Measurements from ENCODE around the gene ZNF423. TPM values are rescaled to one million over a fixed set of nuclear protein-coding genes. Genes with fewer than 3 reads are reported as not detected.

ZNF423 gene
- total and polyA plus RNA-seq, 2 experiments from 2014 or later = 14.9 to 41.8 TPM

DNA sequence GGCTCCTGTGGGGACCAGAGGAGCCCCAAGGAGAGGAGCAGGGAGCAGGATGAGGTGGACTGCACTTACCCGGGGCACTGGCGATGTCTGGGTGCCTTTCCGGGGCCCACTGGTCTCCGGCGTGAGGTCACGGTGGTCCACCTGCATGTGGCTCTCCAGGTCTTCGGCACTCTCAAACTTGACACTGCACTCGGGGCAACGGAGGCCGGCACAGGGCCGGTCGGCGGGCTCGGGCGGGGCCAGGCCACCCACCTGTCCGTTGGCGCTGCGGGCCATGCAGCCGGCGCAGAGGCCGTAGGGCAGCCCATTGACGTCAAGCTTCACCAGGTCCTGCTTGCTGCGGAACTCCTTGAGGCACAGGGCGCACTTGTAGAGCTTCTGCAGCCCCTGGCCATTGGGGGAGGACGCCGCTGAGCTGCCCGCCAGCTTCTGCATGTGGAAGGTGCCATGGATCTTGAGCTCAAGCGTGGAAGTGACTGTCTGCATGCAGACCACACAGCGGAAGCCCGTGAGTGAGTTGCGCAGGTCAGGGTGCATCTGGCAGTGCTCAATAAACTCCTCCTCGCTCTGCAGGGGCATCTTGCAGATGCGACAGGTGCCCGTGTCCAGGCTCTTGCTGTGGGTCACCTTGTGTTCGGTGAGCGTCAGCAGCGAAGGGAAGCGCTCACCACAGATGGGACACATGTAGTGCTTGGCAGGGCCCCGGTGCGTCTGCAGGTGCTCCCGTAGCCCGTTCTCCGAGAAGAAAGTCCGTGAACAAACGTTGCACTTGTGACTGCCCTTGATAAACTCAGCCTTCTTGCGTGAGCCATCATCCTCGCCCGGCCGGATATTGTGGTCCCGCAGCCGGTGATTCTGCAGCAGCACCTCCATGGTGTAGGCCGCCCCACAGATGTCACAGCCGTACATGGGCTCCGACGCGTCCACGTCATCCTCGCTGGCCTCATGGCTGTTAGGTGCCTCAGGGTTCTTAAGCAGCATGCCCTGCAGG, 220.0 kb downstream of the ZNF423 start (continued):
- TF ChIP-seq, protein P1, sequence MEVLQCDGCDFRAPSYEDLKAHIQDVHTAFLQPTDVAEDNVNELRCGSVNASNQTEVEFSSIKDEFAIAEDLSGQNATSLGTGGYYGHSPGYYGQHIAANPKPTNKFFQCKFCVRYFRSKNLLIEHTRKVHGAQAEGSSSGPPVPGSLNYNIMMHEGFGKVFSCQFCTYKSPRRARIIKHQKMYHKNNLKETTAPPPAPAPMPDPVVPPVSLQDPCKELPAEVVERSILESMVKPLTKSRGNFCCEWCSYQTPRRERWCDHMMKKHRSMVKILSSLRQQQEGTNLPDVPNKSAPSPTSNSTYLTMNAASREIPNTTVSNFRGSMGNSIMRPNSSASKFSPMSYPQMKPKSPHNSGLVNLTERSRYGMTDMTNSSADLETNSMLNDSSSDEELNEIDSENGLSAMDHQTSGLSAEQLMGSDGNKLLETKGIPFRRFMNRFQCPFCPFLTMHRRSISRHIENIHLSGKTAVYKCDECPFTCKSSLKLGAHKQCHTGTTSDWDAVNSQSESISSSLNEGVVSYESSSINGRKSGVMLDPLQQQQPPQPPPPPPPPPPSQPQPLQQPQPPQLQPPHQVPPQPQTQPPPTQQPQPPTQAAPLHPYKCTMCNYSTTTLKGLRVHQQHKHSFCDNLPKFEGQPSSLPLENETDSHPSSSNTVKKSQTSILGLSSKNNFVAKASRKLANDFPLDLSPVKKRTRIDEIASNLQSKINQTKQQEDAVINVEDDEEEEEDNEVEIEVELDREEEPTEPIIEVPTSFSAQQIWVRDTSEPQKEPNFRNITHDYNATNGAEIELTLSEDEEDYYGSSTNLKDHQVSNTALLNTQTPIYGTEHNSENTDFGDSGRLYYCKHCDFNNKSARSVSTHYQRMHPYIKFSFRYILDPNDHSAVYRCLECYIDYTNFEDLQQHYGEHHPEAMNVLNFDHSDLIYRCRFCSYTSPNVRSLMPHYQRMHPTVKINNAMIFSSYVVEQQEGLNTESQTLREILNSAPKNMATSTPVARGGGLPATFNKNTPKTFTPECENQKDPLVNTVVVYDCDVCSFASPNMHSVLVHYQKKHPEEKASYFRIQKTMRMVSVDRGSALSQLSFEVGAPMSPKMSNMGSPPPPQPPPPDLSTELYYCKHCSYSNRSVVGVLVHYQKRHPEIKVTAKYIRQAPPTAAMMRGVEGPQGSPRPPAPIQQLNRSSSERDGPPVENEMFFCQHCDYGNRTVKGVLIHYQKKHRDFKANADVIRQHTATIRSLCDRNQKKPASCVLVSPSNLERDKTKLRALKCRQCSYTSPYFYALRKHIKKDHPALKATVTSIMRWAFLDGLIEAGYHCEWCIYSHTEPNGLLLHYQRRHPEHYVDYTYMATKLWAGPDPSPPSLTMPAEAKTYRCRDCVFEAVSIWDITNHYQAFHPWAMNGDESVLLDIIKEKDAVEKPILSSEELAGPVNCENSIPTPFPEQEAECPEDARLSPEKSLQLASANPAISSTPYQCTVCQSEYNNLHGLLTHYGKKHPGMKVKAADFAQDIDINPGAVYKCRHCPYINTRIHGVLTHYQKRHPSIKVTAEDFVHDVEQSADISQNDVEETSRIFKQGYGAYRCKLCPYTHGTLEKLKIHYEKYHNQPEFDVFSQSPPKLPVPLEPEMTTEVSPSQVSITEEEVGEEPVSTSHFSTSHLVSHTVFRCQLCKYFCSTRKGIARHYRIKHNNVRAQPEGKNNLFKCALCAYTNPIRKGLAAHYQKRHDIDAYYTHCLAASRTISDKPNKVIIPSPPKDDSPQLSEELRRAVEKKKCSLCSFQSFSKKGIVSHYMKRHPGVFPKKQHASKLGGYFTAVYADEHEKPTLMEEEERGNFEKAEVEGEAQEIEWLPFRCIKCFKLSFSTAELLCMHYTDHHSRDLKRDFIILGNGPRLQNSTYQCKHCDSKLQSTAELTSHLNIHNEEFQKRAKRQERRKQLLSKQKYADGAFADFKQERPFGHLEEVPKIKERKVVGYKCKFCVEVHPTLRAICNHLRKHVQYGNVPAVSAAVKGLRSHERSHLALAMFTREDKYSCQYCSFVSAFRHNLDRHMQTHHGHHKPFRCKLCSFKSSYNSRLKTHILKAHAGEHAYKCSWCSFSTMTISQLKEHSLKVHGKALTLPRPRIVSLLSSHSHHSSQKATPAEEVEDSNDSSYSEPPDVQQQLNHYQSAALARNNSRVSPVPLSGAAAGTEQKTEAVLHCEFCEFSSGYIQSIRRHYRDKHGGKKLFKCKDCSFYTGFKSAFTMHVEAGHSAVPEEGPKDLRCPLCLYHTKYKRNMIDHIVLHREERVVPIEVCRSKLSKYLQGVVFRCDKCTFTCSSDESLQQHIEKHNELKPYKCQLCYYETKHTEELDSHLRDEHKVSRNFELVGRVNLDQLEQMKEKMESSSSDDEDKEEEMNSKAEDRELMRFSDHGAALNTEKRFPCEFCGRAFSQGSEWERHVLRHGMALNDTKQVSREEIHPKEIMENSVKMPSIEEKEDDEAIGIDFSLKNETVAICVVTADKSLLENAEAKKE (CRISPR knock-in tag; IDR thresholded peaks at IDR 0.05) = no peak
- TF ChIP-seq NANOG (IDR thresholded peaks at IDR 0.05; ENCODE audit: borderline replicate concordance) (no peak), STAT1 (IDR thresholded peaks at IDR 0.05; ENCODE audit: unreplicated experiment) (no peak)

DNA sequence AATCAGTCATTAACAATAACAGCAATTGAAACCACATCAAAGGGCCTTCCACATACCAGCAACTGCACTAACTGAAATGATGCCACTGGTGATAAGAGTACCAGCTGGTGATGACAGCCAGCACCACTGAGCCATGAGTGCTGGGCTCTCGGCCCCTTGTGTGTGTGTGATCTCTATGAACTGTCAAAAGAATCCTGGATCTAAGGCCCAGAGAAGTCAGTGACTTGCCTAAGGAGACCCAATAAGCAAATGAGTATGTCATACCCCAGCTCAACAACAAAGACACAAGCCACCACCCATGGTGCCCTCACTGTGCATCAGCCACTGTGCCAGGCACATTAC, 220.9 kb downstream of the ZNF423 start:
- Mint-ChIP-seq H3K9me3 (peaks cover 2% of the 10 kb centered on the region; the same call in 1 of the 3 replicates), H3K36me3 (ENCODE audit: low read depth) (peaks cover 34% of the 10 kb centered on the region), H3K4me3 (no peak overlapping the region), H3K4me1 (peaks cover 22% of the 10 kb centered on the region), H3K27ac (no peak overlapping the region), H3K27me3 (ENCODE audit: insufficient read depth, low read depth, poor library complexity) (peaks cover 17% of the 10 kb centered on the region)
- Histone ChIP-seq H4K20me1 (replicated peaks; ENCODE audit: insufficient read depth) (no peaks in the 10 kb centered on the region; the same call in 1 of the 2 replicates), H3K36me3 (ENCODE audit: insufficient read depth) (no peaks in the 10 kb centered on the region), H3K4me2 (no peak overlapping the region), H3K4me1 (ENCODE audit: insufficient read depth) (peaks cover under 1% of the 10 kb centered on the region; the same call in 1 of the 2 replicates), H3K9me2 (ENCODE audit: insufficient read depth) (no peaks in the 10 kb centered on the region), H3K79me2 (replicated peaks; ENCODE audit: insufficient read depth) (no peaks in the 10 kb centered on the region), H3K4me3 (no peak overlapping the region), H2AFZ (no peak overlapping the region), H3K27me3 (ENCODE audit: insufficient read depth) (no peaks in the 10 kb centered on the region), H3F3A (replicated peaks; ENCODE audit: low read depth) (no peaks in the 10 kb centered on the region), H3K27ac (ENCODE audit: low read depth) (no peak overlapping the region)
- no peak for TF ChIP-seq STAT1 (IDR thresholded peaks at IDR 0.05; ENCODE audit: unreplicated experiment)
- DNase-seq (ENCODE audit: low spot score) = no peak
- no peak for ATAC-seq
